ENCODE measurements around the gene DCAF6. TPM values are rescaled to one million over a fixed set of nuclear protein-coding genes. Genes with fewer than 3 reads are reported as not detected.

Gene DCAF6
- total RNA-seq, 1 donor from 2014 or later, result 9.8 TPM

DNA sequence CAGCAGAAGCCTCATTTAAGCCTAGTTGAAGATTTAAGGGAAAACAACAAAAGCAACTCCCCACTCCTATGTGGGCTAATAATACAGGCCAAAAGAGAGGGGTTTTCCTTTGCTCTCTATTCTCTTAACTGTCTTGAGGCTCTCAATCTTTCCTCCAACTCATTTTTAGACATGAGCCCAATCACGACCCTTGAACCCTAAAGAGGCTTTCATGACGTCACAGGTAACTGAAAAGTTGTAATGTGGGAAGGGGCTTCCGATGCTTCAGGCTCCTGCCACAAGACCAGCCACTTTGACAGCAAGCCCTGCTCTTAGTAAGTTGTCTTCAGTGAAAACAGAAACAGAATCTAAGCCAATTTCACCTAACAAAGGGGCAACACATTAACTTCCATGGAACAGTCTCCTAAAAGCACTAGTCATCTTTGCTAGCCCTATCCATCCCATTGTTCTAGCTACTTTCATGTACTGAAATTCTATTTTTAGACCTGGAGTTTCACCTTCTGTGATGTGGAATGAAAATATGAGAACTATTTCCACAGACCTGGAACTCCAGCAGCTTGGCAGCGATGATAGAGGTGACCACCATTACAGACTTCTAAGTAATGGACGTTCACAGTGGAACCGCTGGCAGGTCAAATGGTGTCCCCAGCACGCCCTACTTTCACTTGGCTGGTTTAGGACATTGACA lies 164.0 kb downstream of the DCAF6 start:
- intact Hi-C loops (cut with DNase I), result no loop called here
- DNase-seq (ENCODE audit: low spot score in 2 of 2), result no peak
- H3K9me3 ChIP-seq, result no peaks in the 10 kb centered on the region
- peaks cover 13 to 32% of the 10 kb centered on the region in 2 donors for H3K36me3 ChIP-seq
- no peaks in the 10 kb centered on the region for H3K27me3 ChIP-seq
- no peak overlapping the region for H3K4me3 ChIP-seq
- TF ChIP-seq, protein P1, sequence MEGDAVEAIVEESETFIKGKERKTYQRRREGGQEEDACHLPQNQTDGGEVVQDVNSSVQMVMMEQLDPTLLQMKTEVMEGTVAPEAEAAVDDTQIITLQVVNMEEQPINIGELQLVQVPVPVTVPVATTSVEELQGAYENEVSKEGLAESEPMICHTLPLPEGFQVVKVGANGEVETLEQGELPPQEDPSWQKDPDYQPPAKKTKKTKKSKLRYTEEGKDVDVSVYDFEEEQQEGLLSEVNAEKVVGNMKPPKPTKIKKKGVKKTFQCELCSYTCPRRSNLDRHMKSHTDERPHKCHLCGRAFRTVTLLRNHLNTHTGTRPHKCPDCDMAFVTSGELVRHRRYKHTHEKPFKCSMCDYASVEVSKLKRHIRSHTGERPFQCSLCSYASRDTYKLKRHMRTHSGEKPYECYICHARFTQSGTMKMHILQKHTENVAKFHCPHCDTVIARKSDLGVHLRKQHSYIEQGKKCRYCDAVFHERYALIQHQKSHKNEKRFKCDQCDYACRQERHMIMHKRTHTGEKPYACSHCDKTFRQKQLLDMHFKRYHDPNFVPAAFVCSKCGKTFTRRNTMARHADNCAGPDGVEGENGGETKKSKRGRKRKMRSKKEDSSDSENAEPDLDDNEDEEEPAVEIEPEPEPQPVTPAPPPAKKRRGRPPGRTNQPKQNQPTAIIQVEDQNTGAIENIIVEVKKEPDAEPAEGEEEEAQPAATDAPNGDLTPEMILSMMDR (IDR thresholded peaks at IDR 0.05), result no peak
- no peaks in the 10 kb centered on the region for H3K4me1 ChIP-seq
- no peak overlapping the region for H3K27ac ChIP-seq

DNA sequence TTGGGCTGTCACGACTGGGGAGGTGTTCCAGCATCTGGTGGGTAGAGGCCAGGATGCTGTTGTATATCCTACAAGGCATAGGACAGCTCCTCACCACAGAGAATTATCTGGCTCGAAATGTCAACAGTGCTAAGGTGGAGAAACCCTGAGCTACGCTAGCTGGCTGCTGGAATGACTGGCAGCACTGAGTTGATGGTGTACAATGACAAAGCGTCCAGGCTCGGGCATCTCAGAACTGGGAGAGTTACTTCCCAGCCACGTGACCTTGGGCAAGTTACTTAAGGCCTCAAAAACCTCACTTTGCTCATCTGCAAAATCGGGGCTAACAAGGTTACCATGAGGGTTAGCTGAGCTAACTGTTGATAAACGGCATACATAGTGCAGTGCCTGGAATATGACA lies 164.9 kb downstream of the DCAF6 start:
- intact Hi-C loops (cut with DNase I), result no loop called here
- TF ChIP-seq, protein P1 (IDR thresholded peaks at IDR 0.05), result no peak
- Histone ChIP-seq H3K4me1 (no peaks in the 10 kb centered on the region), H3K9me3 (no peaks in the 10 kb centered on the region), H3K4me3 (no peak overlapping the region), H3K36me3 (peaks cover 13 to 28% of the 10 kb centered on the region in 2 donors), H3K27me3 (no peaks in the 10 kb centered on the region), H3K27ac (no peak overlapping the region)
- DNase-seq (ENCODE audit: low spot score in 2 of 2), result no peak

DNA sequence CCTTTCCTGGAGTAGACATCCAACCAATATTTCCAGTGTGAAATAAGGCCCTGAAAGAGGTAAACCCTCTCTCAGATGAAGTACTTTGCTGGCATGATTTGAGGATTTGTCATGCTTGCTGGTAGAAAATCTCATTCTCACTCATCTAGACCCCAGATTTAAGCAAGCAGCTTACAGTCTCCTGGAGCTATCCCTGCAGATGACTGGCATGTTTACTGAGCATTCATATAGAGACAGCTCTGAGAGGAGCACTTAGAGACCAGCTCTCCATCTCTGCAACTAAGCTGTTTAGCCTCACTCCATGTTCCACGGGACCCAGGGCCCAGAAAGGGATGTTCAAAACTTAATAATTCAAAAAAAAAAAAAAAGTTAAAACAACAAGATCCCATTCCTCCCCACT lies 166.0 kb downstream of the DCAF6 start:
- H3K27me3 ChIP-seq, result no peaks in the 10 kb centered on the region
- peaks cover 6 to 18% of the 10 kb centered on the region in 2 donors for H3K36me3 ChIP-seq
- no peaks in the 10 kb centered on the region for H3K9me3 ChIP-seq
- no peaks in the 10 kb centered on the region for H3K4me1 ChIP-seq
- intact Hi-C loops (cut with DNase I), result no loop called here
- no peak overlapping the region for H3K27ac ChIP-seq
- no peak overlapping the region for H3K4me3 ChIP-seq
- no peak for DNase-seq (ENCODE audit: low spot score in 2 of 2)
- TF ChIP-seq, protein P1 (IDR thresholded peaks at IDR 0.05), result no peak

DNA sequence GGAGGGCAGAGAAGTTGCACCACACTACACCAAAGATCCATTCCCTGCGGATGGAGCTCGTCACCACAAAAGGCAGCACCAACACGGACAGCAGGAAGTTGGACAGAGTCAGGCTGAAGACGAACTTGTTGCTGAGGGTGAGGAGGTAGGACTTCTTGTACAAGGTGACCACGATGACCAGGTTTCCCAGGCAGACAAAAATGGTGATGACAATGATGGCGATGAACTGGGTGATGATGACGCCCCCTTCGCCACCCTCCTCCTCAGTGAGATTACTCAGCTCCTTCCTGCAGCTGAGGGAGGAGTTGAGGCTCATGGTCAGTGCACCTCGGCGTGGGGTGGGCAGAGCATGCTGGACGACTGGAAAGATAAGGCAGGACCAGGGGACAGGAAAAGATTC lies 168.1 kb downstream of the DCAF6 start:
- Histone ChIP-seq H3K27me3 (no peaks in the 10 kb centered on the region), H3K9me3 (no peaks in the 10 kb centered on the region), H3K27ac (no peak overlapping the region), H3K4me1 (no peaks in the 10 kb centered on the region), H3K4me3 (no peak overlapping the region), H3K36me3 (peaks cover 6 to 14% of the 10 kb centered on the region in 2 donors)
- TF ChIP-seq, protein P1 (IDR thresholded peaks at IDR 0.05), result no peak
- intact Hi-C loops (cut with DNase I), result no loop called here
- DNase-seq (ENCODE audit: low spot score in 2 of 2), result peak in 1 of 2 donors; percentile 19

DNA sequence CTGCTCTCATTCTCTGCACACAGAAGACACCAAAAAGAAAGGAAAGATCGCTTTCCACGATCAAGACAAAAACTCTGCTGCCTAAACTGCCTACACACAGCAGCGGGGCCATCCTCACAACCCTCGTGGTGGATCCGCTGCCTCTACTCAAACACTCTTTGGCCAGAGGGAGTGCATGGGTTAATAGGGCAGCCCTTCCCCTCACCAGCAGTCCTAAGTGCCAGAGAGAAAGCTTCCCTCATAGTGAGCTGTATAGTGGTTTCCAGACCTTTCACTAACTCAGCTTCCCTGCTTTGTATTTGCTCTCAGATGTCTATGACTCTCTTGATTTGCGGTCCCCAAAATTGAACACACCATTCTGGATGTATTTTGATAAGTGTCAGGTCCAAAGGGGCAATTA lies 169.4 kb downstream of the DCAF6 start:
- Histone ChIP-seq H3K27ac (no peak overlapping the region), H3K9me3 (no peaks in the 10 kb centered on the region)
- intact Hi-C loops (cut with DNase I), result no loop called here

More for the DNA sequence above, 169.4 kb downstream of the DCAF6 start:
- DNase-seq (ENCODE audit: low spot score in 2 of 2), result no peak
- TF ChIP-seq, protein P1 (IDR thresholded peaks at IDR 0.05), result no peak
- Histone ChIP-seq H3K4me3 (no peak overlapping the region), H3K4me1 (no peaks in the 10 kb centered on the region), H3K27me3 (no peaks in the 10 kb centered on the region), H3K36me3 (peaks cover 6 to 14% of the 10 kb centered on the region in 2 donors)
